Lower leg skin (tissue), 4 donors: ENCODE results near the gene EN2. TPM values are rescaled to one million over a fixed set of nuclear protein-coding genes. Genes with fewer than 3 reads are reported as not detected.

ENCODE experiments used
- DNase-seq, 2 donors: peaks; one replicate each; pipeline ENCODE4 v3.0.0-alpha.2; 2019; ENCODE audit warnings: low spot score in 2 of 2
- H3K4me3 ChIP-seq: fragments of 200-600 bp; sonication (generic); 2 replicates; pipeline ENCODE4 v1.5.1; 2017; ENCODE audit warnings: mild to moderate bottlenecking, low read depth; ENCODE audit not compliant: poor library complexity, severe bottlenecking
- POLR2A ChIP-seq, 2 donors: fragments of 450-650 bp; IDR thresholded peaks; one replicate each; pipeline ENCODE4 v1.6.1; 2016 to 2017; ENCODE audit warnings: antibody characterized with exemption in 2 of 2, mild to moderate bottlenecking in 1 of 2, moderate library complexity in 1 of 2
- WGBS, 2 donors: methylation state at CpG; one replicate each; pipeline ENCODE4 v1.1.5; 2018; 5-methylcytosine and 5-hydroxymethylcytosine counted together
- intact Hi-C: fragments of 100-400 bp; cut with DNase I; formaldehyde crosslinking; loops from one replicate; pipeline ENCODE4 v1.15.0; 2023; ENCODE audit warnings: low total_unique reads
- total RNA-seq, 4 donors: library from RNA; depleted of rRNA; stranded (reverse); fragments of >200 nt; gene quantifications; one replicate each; pipeline ENCODE4 v1.1.0, GENCODE V29; 2016
- TF ChIP-seq, protein P1 (sequence below), 3 donors: fragments of 450-650 bp; IDR thresholded peaks; one replicate each; pipeline ENCODE4 v1.5.1; 2016; ENCODE audit warnings: antibody characterized with exemption in 3 of 3, mild to moderate bottlenecking in 3 of 3, moderate library complexity in 2 of 3

Gene EN2
- total RNA-seq, 4 donors from 2014 or later: 0.04 to 0.52 TPM; not detected in 2

DNA sequence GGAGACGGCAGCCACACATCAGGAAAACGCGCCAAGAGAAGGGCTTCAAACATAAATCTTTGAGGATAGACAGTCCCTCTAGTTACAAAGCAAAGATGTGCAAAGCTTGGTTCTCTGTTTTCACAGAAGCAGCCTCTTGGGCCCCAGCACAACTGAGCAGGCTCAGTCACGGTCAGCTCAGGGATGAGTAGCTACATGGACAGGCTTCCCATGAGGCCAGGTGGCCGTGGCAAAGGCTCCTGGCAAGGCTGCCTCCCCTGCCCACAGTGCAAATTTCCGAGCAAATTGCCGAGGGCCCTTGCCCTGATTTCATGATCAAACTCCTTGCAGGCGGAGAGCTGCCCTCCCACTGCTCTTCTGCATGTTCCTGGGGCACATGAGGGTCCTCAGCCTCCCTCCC is 37.8 kb upstream of the EN2 start:
- intact Hi-C loops: no loop called here
- H3K4me3 ChIP-seq: no peak overlapping the region
- WGBS, 2 donors: 67 to 71% methylated on average over 8 of the region's 8 CpGs
- DNase-seq: no peak
- no peak for TF ChIP-seq POLR2A (IDR thresholded peaks at IDR 0.05)
- TF ChIP-seq, protein P1, sequence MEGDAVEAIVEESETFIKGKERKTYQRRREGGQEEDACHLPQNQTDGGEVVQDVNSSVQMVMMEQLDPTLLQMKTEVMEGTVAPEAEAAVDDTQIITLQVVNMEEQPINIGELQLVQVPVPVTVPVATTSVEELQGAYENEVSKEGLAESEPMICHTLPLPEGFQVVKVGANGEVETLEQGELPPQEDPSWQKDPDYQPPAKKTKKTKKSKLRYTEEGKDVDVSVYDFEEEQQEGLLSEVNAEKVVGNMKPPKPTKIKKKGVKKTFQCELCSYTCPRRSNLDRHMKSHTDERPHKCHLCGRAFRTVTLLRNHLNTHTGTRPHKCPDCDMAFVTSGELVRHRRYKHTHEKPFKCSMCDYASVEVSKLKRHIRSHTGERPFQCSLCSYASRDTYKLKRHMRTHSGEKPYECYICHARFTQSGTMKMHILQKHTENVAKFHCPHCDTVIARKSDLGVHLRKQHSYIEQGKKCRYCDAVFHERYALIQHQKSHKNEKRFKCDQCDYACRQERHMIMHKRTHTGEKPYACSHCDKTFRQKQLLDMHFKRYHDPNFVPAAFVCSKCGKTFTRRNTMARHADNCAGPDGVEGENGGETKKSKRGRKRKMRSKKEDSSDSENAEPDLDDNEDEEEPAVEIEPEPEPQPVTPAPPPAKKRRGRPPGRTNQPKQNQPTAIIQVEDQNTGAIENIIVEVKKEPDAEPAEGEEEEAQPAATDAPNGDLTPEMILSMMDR (IDR thresholded peaks at IDR 0.05): no peak

DNA sequence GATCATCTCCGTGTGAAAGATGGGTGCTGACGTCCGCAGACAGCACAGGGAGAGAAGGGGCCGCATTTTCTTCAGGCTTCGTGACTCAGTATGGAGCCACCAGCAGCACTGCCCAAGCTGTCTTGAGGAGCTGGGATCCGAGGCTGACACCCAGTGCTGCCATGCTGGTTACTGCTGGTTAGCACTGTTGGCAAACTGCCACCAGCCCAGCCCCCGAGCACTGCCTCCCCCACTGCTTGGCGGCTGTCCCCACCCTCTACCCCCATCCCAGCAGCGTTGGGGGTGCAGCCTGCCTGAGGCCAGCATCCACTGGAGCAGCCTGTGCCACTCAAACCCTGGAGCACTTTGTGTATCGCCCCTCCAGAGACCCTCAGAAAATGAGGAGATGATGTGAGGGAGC is 35.8 kb upstream of the EN2 start:
- WGBS, 2 donors: 58 to 61% methylated on average over 10 of the region's 10 CpGs
- TF ChIP-seq, protein P1 (IDR thresholded peaks at IDR 0.05): no peak
- no peak for TF ChIP-seq POLR2A (IDR thresholded peaks at IDR 0.05)
- DNase-seq: no peak
- intact Hi-C loops: no loop called here
- no peak overlapping the region for H3K4me3 ChIP-seq

DNA sequence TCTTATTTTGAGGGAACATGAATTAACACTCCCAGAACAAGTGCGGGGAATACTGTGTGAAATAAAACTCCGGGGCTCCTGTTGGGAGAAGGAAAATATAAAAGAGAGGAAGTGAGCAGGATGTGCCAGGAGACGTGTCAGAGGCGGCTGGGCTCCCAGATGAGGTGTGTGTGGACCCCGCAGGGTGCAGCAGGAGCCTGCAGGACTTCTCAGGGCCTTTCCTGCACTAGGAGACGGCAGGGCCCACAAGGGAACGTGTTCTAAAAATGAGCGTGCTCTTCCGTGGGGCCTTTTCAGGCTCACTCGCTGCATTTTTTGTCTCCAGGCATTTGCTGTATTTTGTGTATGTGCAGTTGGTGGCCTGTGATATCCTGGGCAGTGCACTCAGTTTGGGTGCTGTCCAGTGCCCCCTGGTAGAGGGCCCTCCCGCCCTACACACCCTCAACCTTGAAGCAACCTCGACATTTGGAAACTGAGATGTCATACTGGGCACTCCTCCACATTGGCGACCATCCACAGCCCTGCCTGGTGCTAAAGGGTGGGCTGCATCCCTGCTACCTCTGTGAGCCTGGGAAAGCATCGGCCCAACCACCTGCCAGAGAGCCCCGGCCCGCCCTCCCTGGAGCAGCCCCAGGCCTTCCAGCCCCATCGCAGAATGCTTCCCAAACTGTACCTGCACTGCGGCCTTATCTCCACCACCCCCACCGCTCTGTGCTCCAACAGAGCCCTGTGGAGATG is 35.2 kb upstream of the EN2 start:
- intact Hi-C loops: no loop called here
- no peak for DNase-seq
- no peak overlapping the region for H3K4me3 ChIP-seq
- 68 to 69% methylated on average over 15 to 17 of the region's 19 CpGs for WGBS, 2 donors
- TF ChIP-seq, protein P1 (IDR thresholded peaks at IDR 0.05): no peak
- no peak for TF ChIP-seq POLR2A (IDR thresholded peaks at IDR 0.05)

DNA sequence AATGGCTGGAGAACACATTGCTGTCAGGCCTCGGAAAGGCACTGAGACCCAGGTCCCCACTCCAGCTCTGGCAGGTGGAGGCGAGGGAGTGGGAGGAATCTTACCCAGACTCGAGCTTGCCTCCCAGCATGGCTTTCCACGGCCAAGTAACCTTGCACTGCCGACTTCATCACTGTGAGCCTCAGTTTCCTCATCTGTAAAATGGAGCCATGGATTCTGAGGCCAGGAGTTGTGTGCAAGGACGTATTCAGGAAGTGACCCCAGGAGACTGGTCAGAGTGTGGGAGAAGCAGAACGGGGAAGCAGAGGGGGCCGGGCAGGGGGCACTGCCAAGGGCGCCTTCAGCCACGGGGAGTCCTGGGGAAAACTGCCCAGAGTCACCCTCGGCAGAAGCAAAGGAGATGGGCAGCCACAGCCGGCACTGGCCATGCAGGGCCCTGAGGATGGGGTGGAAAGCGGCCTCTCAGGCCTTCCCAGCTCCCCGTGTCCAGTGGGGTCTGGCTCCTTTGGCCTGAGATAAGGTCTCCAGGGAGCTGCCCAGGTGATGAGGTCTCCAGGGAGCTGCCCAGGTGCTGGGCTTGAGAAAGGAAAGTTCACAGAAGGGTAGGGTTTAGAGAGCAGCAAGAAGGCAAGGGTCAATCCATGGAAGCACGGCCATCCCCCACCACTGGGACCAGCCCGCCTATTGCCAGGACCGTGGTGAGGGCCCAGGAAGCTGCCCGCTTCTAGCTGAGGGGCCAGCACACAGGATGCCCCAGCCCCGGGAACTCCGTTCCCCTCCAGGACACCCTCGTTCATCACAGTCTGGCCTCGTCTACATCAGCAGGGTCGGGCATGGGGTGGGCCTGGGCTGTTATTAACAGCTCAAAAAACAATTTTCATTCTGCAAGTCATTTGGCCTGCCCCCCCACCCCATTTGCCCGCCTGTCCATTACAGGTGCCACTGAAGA is 34.3 kb upstream of the EN2 start:
- no peak for DNase-seq
- no peak for TF ChIP-seq POLR2A (IDR thresholded peaks at IDR 0.05)
- TF ChIP-seq, protein P1 (IDR thresholded peaks at IDR 0.05): no peak
- H3K4me3 ChIP-seq: no peak overlapping the region
- WGBS, 2 donors: 84 to 85% methylated on average over 22 to 24 of the region's 24 CpGs
- intact Hi-C loops: no loop called here

DNA sequence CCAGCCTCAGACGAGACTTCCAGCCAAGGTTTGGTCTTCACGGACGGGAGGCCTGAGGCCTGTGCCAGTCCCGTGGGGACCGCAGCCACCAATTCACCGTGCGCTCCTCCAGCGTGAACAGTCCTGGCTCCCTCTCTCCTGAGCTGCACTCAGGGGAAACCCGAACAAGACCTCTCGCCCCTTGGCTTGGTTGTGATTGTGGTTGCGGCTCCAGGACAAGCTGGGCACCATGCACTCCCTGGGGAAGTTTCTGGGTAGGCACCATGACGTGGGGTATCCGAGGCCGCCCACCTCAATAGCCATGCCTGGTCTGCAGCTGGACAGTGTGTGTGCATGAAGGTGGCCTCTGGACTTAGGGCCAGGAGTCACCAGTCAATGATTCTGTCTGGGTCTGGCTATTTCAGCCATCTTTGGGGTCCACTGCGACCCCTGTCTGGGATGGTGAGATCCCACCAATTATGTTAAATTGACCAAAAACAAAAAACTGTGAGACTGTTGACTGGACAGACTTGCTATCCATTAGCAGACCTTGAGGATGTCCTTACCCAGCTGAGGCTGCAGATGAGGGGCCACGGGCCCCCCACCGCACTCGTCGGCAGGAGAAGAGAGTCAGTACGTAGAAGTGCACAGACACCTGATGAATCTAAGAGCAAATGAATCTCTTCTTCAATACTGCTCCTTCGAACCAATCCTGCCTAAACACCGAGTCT is 33.5 kb upstream of the EN2 start:
- no peak overlapping the region for H3K4me3 ChIP-seq
- TF ChIP-seq POLR2A (IDR thresholded peaks at IDR 0.05): no peak
- TF ChIP-seq, protein P1 (IDR thresholded peaks at IDR 0.05): no peak
- 79 to 81% methylated on average over 20 to 22 of the region's 22 CpGs for WGBS, 2 donors
- no peak for DNase-seq
- intact Hi-C loops: no loop called here
